Measurements from ENCODE around the gene IRF8.
"Not testable (repeated sequence)": the region's sequence is repeated elsewhere in the genome, so short reads cannot be mapped to it uniquely, and the experiment has no call there.

Gene IRF8

DNA sequence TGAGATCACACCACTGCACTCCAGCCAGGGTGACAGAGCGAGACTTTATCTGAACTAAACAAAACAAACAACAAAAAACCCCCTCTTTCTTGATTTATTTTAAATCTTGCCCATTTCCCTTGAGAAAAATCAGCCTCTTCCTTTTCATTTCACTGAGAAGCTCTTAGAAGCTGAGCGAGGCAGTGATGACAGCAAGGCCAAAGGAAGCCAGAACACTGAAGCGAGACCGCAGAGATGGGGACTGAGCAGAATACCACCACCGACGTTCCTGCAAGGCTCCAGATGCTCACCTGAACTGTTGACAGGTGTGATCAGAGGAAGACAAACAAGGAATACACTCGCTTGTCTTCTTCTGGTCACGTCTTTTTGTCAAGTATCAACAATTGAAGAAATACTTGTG is 30.5 kb upstream of the IRF8 start:
- no peak for DNase-seq (ENCODE audit: low spot score)

DNA sequence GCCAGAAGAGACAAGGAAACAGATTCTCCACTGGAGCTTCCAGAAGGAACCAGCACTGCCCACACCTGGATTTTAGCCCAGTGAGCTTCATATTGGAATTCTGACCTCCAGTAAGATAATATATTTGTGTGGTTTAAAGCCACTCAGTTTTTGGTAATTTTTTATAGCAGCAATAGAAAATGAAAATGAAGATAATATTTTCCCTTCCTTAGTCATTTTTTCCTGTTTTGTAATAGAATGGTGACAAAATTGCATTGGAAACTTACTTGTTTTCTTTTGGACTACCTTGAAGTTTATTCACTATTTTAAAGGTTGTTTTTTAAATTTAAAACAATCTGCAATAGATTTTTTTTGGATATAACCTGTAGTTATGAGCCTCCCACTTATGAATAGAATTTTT is 29.8 kb upstream of the IRF8 start:
- DNase-seq (ENCODE audit: low spot score), result no peak

- DNase-seq (ENCODE audit: low spot score), result no peak
These were observed 29.0 kb upstream of the IRF8 start for GRCh38 chr16:85869785-85870558.

- DNase-seq (ENCODE audit: low spot score), result no peak
These were observed 27.2 kb upstream of the IRF8 start for GRCh38 chr16:85871756-85872155.

DNA sequence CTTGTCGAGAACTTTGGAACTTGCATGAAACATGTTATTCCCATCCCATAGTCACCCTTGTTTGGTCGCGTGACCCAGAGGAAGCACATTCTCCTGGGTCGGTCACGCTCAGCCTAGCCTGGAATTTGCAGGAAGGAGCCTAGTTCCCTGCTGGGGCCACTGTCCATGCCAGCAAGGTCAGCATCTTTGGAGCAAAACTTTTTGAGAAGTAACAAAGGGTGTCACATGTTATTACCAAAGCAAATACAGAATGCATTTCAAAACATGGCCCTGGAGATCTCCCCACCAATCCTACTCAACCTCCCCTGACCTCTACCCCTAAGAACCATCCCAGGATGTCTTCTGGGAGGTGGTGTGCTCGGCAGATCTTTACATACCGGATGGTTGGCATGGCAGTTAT is 26.2 kb upstream of the IRF8 start:
- no peak for DNase-seq (ENCODE audit: low spot score)

- no peak for DNase-seq (ENCODE audit: low spot score)
These were observed 25.8 kb upstream of the IRF8 start for GRCh38 chr16:85873153-85873552.

DNA sequence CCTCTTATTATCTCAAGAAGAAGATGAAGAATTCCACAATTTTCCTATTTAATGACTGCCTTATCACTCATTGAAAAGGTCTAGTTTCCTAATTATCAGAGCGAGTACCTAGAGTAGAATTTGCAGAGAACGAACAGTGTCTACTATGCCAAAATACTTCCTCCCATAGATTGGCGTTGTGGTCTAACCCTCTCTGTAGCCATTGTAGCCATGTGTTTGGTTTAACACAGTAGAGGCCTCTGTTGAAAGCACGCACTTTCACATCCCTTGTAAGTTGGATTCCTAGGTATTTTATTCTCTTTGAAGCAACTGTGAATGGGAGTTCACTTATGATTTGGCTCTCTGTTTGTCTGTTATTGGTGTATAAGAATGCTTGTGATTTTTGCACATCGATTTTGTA is 24.9 kb upstream of the IRF8 start:
- DNase-seq (ENCODE audit: low spot score), result not testable (repeated sequence)

DNA sequence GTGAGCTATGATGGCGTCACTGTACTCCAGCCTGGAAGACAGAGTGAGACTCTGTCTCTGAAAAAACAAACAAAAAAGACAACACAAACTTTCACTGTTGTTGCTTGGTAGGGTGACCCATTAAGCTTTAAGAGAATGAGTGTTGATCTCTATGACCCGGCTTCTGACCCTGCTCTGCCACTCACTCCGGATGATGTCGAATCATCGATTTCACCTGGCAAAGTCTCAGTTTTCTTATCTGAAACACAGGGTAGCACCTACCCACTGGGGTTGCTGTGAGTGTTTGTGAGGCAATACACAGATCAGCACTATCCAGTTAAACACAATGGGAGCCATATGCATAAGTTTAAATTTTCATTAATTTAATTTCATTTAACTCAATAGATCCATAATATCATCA is 20.6 kb upstream of the IRF8 start:
- DNase-seq (ENCODE audit: low spot score), result no peak

GRCh38 chr16:85878875-85879274 is 20.1 kb upstream of the IRF8 start:
- DNase-seq (ENCODE audit: low spot score), result no peak

GRCh38 chr16:85879549-85879948 is 19.4 kb upstream of the IRF8 start:
- DNase-seq (ENCODE audit: low spot score), result no peak

DNA sequence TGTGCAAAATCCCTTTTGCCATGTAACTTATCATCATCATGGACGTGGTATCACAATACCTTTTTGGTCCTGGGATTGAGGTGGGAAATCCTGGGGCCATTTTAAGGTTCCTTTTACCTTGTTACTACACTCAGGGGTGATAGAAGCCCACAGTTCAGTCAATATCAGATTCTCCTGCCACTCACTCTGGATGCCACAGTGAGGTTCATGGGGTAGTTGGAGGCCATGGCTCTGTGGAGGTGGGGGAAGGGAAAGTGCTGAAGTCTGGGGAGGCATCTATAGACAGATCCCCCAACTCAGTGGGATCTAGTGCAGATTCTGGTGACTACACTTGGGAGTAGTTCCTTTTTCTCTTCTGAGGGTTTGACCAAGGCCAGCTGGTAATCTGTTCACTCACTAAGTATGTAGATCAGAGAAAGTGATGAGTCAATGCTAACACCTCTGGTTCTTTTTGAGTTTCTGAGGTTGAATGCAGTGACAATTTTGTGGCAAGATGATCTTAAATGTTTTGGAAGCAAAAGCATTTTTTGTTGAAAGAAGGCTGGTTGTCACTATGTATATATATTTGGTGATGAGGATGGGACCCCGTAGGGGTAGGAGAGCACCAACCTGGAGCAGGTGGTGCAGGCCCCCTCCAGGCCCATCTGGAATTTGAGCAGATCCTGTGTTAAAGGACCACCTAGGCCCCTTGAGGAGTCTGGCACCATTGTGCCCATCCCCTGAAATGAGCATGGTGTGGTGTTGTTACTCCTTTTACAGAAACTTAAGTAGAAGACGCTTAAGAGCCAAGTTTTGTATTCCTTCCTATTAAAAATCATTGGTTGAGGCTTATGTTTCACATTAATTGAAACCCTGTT is 18.8 kb upstream of the IRF8 start:
- no peak for DNase-seq (ENCODE audit: low spot score)

DNA sequence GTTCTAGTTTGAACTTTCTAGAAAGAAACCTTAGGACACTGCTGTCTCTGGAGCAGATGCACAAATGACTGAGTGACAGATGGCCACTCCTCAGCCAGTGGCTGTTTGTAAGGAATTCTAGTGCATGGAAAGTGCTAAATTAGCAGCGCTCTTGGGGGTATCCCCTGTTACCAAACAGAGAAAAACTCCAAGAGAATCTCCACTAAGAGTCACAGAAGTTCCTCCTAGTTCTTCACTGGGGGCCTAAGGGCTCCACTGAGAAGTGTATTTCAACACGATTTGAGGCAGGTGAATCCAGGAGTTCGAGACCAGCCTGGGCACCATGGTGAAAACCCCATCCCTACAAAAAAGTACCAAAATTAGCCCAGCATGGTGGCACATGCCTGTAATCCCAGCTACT is 18.1 kb upstream of the IRF8 start:
- no peak for DNase-seq (ENCODE audit: low spot score)

GRCh38 chr16:85881436-85881835 is 17.5 kb upstream of the IRF8 start:
- no peak for DNase-seq (ENCODE audit: low spot score)

- DNase-seq (ENCODE audit: low spot score), result no peak
These were observed 16.7 kb upstream of the IRF8 start for GRCh38 chr16:85882181-85882810.

DNA sequence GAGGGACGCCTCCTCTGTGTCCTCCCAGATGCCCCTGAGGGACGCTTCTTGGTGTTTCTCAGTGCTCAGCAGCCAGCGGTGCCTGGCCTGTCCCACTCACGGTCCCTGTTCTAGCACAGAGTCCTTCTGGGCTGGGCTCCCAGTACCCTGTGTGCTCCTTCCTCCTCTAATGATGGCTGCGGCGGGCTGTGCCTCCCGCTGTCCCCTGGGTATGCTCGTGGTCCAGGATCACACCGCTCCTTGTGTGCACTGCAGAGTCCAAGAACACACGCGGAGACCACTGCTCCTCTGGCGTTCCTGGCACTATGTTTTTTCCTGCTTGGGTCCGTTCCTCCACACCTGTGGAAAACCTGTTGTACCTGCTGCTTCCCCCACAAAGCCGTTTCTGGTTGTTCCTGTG is 15.1 kb upstream of the IRF8 start:
- DNase-seq (ENCODE audit: low spot score), result no peak

DNA sequence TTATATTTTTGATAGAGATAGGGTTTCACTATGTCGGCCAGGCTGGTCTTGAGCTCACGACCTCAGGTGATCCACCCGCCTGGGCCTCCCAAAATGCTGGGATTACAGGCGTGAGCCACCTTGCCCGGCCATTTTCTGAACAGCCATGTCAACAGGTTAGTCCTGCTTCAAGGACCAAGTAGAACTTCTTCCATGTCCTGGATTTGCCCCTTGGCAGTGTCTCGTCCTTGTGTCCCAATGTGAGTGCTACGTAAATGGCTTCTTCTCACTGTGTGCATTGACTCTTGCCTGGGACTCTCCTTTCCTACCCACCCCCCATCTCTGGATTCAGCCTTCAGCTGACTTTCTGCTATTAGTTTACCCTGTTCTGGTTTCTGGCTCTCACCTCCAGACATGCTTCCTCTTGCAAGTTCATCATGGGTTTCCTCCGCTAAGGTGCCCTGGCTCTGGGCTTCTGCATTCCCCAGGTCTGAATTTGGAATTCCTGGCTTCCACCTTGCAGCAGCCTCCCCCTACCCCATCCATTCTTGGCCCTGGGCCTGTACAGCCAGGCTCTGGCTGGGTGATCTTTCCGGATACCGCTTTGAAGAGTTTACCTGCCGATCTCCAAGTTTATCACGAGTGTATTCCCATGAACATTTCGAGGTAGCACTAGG is 14.0 kb upstream of the IRF8 start:
- no peak for DNase-seq (ENCODE audit: low spot score)

DNA sequence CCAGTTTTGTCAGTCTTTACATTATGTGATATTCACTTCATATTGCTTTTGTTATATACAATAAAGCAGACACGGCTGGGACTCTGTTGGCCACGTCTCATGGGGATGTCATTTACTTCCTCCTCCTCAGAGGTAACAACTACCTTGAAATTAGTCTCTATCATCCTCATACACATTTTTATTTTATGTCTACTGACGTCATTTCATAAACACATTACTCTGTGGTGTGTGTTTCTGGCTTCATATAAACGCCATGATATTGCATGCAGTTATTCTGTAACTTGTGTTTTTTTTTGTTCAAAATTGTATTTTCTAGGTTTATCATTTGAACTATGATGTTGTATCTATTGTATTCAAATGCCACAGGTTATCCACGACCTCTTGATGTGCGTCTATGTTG is 13.4 kb upstream of the IRF8 start:
- no peak for DNase-seq (ENCODE audit: low spot score)

- peak; percentile 60 for DNase-seq (ENCODE audit: low spot score)
These were observed 10.3 kb upstream of the IRF8 start for GRCh38 chr16:85888405-85889331.

DNA sequence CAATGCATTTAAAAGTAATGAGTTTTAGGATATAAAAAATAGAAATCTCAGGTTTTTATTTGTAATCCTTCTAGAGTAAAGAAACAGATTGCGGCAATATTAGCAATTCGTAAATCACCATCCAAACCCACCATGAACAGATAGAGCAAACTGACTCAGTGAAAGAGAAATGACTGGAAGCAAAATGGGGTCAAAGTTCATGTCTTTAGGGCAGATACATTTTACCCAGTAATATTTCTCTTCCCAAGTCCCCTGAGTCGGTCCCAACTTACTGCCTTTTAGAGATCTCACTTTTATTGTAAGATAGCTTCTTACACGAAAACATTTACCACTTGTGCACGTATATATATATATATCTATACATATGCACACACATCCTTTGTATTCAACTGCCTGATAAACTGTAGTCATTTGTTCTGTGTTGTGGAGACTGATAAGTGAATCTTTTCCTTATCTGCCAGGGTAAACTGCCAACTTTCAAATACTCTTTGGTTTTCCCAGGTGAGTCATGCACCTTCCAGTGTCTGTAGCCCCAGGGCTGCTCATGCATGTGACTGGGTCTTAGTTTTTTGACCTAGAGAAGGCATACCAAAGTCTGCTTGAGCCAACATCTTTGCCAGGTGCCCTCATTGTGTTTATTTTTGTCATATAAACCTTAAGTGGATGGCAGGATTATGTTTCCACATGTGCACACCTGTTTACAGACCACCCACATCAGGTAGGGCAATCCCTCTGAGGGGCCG is 7.8 kb upstream of the IRF8 start:
- no peak for DNase-seq (ENCODE audit: low spot score)

DNA sequence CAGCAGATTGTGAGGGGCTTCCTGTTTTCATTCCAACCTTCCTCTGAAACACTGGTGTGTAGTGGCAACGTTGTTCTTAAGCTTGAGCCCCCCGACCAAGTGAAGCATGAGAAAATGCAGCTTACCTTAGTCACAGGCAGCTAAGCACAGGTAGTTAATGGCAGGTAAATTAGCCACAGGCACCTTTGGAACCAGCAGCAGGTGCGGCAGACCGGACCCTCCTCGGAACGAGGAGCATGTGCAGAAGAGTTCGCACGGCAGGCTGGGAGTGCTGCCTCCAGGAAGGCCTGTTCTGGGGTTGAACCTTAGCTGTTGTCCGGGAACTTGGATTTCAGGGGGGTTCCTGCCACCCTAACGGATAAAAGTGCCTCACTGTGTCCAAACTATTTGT is 7.2 kb upstream of the IRF8 start:
- no peak for DNase-seq (ENCODE audit: low spot score)

DNA sequence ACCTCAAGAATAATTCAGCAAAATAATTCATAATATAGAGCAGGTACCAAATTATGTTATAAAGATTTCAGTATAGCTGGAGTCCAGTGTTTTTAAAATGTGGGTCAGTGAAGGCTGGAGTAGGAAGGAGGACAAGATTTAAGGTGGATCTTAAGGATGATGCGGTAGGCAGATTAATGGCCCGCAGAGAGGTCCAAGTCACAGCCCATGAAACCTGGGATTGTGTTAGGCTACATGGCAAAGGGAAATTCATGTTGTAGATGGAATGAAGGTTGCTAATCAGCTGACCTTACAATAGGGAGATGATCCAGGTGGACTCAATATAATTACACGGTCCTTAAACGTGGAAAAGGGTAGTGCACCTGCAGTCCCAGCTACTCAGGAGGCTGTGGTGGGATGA is 6.2 kb upstream of the IRF8 start:
- no peak for DNase-seq (ENCODE audit: low spot score)

Data from CD4-positive, alpha-beta T cell treated with Interleukin-2 at 100 ng/mL for 4 hours (primary cell).